Measurements from ENCODE around the gene TAOK3. TPM values are rescaled to one million over a fixed set of nuclear protein-coding genes. Genes with fewer than 3 reads are reported as not detected.
A peak's percentile ranks its signal among the peaks of the same experiment; 100 is the strongest.

TAOK3 gene
- total and polyA plus RNA-seq, 9 of the 15 experiments (the other 6 are each of a cell fraction or from before 2014, with no cell fraction given) = 24.3 to 83.5 (median 47.1) TPM

DNA sequence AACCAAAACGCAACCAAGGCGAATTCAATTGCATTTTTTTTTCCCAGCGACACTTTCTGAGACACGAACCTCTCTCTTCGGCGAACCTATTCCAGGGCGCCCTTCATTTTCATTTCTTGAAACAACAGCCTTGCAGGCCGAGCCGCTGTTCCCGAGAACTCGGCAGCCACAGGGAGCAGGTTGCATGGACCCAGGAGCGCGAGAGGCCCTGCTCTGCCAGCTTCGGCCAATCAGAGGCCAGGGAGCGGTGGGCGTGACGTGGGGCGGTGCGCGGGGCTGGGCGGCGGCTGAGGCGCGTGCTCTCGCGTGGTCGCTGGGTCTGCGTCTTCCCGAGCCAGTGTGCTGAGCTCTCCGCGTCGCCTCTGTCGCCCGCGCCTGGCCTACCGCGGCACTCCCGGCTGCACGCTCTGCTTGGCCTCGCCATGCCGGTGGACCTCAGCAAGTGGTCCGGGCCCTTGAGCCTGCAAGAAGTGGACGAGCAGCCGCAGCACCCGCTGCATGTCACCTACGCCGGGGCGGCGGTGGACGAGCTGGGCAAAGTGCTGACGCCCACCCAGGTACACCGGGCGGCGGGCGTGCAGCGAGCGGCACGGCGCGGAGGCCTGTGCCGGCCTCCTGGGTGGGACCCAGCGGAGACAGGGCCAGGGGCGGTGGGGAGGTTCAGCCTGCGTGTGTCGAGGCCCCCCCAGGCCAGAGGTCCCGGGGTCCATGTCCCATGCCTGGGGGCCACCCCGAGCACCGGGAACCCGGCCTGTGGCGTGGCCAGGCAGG, 236.7 kb downstream of the TAOK3 start, which contains the start of gene PEBP1 (continued):
- TF ChIP-seq TEAD4 (IDR thresholded peaks at IDR 0.05; ENCODE audit: low read length) = no peak
- peak; percentile 88; the same call in 1 of the 2 replicates for TF ChIP-seq TEAD4 (CRISPR knock-in tag; IDR thresholded peaks at IDR 0.05; ENCODE audit: borderline replicate concordance)
- TF ChIP-seq EP400 (IDR thresholded peaks at IDR 0.05) = peak; percentile 84
- no peak for TF ChIP-seq NFE2 (IDR thresholded peaks at IDR 0.05; ENCODE audit: low read depth)
- 0 out of 2 replicates have a peak, but pooled peaks have one; percentile 4 for TF ChIP-seq SMARCE1 (IDR thresholded peaks at IDR 0.05)
- TF ChIP-seq, protein P1, sequence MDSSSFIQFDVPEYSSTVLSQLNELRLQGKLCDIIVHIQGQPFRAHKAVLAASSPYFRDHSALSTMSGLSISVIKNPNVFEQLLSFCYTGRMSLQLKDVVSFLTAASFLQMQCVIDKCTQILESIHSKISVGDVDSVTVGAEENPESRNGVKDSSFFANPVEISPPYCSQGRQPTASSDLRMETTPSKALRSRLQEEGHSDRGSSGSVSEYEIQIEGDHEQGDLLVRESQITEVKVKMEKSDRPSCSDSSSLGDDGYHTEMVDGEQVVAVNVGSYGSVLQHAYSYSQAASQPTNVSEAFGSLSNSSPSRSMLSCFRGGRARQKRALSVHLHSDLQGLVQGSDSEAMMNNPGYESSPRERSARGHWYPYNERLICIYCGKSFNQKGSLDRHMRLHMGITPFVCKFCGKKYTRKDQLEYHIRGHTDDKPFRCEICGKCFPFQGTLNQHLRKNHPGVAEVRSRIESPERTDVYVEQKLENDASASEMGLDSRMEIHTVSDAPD (CRISPR knock-in tag; IDR thresholded peaks at IDR 0.05) = no peak
- TF ChIP-seq ZNF280A (IDR thresholded peaks at IDR 0.05; ENCODE audit: low read depth, partially characterized antibody) = no peak
- peak; percentile 88 for TF ChIP-seq RBM25 (IDR thresholded peaks at IDR 0.05; ENCODE audit: low read depth, low read length, severe bottlenecking)
- TF ChIP-seq CHD7 (IDR thresholded peaks at IDR 0.05; ENCODE audit: low read depth, low read length) = no peak
- no peak for TF ChIP-seq NFXL1 (CRISPR knock-in tag; IDR thresholded peaks at IDR 0.05)
- no peak for TF ChIP-seq BRD9 (IDR thresholded peaks at IDR 0.05; ENCODE audit: low read depth, partially characterized antibody)
- TF ChIP-seq NONO (IDR thresholded peaks at IDR 0.05; ENCODE audit: low read depth in 2 of 2, low read length in 1 of 2) = peak; percentile 58 to 74; a peak in 2 of 4 replicates

All from K562 (cell line).